Activated CD8-positive, alpha-beta memory T cell treated with anti-CD3 and anti-CD28 coated beads, Interleukin-2, amount 50 U/mL, for 24 hours (primary cell): ENCODE results near the gene DENR.
"Not testable (repeated sequence)": the region's sequence is repeated elsewhere in the genome, so short reads cannot be mapped to it uniquely, and the experiment has no call there.

Experiments
- DNase-seq: peaks from one replicate; pipeline ENCODE4 v3.0.0-alpha.2; 2020; ENCODE audit errors: extremely low read depth

Gene DENR

DNA sequence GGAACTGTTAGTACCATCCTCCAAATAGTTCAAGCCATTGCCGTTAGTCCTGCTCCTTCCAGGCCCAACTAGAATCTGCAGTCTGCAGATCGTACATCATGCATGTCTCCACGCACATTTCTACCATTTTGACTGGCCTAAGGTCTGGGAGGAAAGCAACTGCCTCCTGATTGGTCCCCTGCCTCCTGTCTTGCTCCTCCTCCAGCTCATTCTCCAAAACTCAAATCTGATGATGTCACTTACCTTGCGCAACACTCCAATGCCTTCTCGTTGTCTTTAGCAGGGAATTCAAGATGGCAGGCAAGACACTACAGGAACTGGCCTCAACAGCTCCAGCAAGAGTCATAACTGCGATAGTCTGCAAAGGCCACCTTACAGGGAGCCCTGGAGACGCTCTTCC is 12.3 kb upstream of the DENR start:
- no peak for DNase-seq

DNA sequence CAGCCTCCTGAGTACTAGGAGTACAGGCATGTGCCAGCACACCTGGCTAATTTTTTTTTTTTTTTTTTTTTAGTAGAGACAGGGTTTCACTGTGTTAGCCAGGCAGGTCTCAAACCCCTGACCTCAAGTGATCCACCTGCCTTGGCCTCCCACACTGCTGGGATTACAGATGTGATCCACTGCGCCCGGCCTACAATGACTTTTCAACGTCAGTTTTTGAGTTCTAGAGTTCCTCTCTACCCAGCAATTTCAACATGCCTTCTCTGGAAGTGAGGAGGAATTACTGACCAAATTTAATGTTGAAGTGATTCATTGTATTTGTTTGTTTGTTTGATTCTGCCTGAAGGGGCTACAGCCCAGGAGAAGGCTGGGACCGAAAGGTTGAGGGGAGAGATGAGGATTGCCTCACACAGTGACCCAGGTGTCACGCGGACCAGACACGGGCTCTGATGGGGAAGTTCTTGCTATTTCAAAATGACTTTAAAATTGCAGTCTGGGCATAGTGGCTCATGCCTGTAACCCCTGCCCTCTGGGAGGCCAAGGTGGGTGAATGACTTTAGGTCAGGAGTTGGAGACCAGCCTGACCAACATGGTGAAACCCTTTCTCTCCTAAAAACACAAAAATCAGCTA is 8.6 kb upstream of the DENR start:
- DNase-seq, result no peak

DNA sequence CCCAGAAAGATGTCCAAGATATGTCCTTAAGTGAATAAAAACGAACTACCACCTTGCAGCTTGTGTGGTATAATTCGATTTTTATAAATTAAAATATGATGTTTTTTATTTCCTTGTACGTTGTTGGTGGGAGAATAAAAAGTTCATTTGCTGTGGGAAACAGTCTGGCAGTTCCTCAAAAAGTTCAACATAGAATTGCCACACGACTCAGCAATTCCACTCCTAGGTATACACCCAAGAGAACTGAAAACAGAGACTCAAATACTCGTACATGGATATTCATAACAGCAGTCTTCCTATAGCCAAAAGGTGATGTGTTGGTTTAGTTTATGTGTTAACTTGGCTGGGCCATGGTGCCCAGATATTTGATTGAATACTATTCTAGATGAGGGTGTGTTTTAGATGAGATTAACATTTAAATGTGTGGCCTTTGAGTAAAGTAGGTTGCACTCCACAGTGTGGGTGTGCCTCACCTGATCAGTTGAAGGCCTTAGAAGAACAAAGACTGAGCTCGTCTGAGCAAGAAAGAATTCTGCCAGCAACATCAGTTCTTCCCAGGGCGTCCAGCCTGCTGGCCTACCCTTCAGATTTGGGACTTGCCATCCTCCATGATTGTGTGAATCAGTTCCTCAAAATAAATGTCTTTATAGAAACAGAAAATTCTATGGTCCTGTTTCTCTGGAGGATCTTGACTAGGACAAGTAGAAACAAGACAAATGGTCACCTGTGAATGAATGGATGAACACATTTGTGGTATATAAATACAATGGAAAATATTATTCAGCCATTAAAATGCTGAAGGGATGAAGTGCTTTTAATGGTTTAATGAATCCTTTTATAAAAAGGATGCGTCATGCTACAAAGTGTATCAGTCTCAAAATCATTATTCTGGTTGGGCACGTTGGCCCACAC is 5.1 kb upstream of the DENR start:
- no peak for DNase-seq

DNA sequence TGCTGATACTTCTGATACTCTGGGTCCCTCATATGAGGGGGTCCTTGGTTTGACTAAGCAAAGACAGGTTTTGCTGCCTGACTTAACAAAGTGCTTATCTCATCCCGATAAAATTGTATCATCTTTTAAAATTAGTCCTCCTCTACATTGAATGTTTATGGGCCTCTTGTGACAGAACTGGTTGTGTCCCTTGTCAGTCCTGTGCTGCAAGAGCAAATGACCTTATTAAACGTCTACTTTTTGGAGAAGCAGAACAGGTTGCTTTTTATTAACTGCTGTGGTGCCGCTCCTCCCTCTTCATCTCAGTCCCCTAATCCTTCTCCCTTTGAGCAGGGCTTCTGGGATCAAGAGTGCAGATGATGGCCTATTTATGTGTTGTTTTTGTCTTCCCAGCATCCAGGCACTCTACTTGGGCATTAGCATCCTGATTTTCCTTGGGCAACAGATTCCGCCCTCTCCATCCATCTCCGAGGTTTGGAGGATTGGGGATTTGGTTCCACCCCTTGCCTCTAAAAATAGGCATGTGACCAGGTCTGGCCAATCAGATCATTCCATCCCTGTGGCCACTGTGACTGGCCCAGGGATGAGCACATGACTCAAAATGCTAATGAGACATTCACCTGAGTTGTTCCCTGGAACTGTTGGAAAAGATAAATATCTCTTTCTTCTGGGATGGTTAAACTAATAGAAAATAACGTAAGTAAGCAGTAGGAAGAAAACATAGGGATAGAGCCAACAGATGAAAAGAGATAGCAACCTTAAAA is 2.9 kb upstream of the DENR start:
- DNase-seq, result no peak

DNA sequence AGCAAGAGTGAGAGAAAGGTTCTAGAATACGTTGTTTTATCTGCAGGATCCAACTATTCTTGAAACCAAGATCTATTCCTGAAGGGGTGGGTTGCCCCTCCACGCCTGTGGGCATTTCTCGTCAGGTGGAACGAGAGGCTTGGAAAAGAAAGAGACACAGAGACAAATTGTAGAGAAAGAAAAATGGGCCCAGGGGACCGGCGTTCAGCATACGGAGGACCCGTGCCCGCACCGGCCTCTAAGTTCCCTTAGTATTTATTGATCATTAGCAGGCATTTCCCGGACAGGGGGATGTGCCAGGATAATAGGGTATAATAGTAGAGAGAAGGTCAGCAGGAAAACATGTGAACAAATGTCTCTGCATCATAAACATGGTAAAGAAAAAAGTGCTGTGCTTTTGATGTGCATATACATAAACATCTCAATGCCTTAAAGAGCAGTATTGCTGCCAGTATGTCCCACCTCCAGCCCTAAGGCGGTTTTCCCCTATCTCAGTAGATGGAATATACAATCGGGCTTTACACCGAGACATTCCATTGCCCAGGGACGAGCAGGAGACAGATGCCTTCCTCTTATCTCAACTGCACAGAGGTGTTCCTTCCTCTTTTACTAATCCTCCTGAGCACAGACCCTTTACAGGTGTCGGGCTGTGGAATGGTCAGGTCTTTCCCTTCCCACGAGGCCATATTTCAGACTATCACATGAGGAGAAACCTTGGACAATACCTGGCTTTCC is 1.7 kb upstream of the DENR start:
- not testable (repeated sequence) for DNase-seq

DNA sequence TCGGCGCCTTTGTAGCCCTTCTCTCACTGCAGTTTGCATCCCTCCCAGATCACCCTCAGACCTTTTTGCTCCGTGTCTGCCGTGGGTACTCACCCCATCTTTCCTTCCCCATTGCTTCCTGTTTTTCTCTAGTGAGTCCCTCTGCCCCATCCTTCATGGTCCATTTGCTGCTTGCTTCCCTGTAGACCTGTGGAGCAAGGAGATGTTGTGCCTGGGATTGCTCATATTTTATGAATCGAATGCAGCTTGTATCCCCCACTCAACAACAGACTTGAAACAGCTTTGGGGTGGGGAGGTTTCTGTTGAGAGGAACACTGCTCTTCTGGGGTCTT is 661 bp downstream of the DENR start:
- no peak for DNase-seq

DNA sequence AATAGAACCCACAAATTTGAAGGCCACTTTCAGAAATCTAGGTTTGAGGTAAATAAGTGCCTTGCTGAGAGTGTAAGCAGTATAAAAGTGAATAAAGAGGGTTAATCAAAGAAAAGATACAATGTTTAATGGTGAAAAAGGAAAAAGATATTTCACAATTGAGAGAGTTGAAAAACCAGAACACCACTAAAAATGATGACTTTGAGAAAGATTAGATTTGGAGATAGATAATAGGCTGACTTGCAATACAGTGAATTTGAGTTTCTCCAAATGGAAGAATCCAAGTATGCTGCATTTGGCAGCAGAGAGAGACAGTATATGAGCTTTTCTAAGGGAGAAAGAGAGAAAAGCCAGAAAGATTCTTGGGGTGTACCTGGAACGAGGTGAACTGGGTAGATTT is 2.2 kb downstream of the DENR start:
- DNase-seq, result no peak

DNA sequence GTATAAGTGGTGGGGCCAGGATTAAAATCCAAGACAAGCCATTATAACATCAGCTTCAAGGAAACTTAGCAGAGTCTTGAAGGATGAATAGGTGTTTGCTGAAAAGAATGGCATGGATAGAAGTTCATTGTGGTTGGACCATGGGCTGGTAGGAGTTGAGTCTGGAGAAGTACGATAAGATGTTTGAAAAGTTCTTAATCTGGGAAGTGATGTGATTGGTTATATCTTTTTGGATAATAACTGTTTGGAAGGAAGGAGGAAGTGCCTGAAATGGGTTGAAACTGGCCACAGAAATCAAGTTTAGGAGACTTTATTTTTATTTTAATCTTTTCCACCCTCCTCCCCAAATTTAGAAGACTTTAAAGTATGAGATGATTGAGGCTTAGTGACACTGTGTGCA is 4.9 kb downstream of the DENR start:
- DNase-seq, result no peak

DNA sequence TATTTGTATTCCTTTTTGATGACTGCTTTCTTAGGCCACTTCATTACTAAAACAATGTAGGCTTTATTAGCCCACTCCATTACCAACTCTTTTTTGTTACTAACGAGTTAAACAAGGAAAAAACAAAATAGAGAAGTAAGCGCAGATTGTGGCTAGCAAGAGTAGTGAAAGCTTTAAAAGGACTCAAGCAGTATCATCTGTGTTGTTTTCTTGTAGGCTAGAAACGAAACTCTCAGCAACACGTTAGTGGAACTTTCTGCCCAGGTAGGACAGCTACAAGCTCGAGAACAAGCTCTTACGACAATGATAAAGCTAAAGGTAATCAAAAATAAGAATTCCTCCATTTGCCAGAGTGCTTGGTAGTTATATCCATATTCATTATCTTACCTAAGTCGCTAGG is 32.9 kb downstream of the DENR start:
- DNase-seq, result no peak

DNA sequence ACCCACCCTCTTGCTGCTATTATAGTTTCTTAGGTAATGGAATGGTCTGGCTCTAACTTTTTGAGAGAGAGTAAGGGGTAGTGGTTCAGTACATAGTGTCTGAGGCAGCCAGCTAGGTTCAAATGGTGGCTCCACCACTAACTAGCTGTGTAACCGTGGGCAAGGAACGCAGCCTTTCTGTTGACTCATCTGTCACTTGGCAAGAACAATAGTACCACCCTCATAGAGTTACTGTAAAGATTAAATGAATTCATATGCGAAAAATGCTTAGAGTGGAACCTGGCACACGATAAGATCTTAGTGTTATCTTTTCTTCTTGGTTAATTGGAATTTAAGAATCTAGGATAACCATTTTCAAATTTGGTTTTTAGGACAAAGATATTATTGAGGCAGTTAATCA is 35.8 kb downstream of the DENR start:
- no peak for DNase-seq

DNA sequence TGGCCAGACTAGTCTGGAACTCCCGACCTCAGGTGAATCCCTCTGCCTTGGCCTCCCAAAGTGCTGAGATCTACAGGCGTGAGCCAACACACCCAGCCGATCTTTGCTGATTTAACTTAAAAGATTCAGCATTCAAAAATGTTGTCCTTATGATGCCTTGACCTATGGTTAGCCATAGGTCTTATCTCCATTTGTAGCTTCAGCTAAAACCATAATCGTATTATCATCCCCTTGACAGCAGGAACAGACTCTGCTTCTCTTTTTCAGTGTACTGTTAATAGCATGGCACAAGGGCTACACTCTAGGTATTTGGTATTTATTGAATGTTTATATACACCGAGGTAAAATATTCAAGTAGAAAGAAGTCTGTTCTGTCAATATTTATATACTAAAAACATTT is 37.0 kb downstream of the DENR start:
- no peak for DNase-seq

DNA sequence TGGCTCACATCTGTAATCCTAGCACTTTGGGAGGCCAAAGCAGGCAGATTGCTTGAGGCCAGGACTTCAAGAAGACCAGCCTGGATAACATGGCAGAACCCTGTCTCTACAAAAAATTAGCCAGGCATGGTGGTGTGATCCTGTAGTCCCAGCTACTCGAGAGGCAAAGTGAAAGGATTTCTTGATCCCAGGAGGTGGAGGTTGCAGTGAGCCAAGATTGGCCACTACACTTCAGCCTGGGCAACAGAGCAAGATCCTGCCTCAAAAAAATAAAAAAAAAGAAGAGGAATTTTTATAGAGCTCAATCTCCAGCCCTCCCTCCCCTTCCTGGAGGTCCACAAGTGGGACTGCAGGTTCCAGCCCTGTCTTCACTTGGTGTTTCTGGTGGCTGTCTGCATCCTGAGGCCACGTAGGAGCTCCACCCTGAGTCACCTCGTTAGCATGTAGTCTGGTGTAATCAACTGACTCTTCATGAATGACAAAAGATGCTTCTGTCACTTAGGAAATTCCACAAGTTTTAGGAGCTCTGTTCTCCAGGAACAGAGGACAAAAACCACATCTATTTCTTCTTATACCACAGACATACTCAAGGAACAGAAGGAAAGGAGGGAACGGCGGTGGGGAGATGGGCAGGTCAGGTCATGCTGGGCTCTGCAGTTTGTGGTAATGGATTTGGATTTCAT is 37.9 kb downstream of the DENR start:
- no peak for DNase-seq

DNA sequence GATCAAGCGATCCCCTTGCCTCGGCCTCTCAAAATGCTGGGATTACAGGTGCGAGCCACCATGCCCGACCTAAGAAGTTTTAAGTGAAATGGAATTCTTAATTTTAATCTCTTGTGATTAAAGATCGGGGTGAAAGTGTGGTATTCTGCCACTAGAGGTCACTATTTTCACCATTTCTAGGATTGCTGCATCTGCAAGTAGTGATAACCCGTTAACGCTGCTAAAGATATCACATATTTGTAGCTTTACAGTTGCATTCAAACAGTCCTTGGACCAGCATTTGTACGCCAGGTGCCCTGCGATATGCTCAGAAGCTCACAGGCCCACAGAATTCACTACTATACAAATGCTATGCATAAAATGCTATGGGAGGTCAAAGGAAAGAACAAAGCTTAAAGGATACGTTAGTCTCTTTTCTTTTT is 41.1 kb downstream of the DENR start:
- DNase-seq, result no peak

DNA sequence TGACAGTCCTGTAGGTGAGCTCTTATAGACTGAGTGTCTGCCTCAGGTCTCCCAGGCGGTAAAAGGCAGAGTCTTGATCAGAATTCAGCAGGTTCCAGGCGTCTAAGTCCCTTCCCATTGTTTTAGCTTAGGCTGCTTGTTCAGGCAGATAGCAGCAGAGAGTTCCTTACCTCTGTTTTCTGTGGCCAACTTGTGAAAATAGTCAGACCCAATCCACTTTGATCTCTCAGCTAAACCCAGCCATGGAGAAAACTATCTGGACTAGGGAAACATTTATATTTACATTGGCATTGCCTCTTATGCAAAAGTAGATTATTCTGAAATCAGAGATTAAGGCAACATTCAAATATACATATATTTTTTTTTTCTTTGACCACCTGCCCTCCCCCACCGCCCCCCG is 43.2 kb downstream of the DENR start:
- no peak for DNase-seq

DNA sequence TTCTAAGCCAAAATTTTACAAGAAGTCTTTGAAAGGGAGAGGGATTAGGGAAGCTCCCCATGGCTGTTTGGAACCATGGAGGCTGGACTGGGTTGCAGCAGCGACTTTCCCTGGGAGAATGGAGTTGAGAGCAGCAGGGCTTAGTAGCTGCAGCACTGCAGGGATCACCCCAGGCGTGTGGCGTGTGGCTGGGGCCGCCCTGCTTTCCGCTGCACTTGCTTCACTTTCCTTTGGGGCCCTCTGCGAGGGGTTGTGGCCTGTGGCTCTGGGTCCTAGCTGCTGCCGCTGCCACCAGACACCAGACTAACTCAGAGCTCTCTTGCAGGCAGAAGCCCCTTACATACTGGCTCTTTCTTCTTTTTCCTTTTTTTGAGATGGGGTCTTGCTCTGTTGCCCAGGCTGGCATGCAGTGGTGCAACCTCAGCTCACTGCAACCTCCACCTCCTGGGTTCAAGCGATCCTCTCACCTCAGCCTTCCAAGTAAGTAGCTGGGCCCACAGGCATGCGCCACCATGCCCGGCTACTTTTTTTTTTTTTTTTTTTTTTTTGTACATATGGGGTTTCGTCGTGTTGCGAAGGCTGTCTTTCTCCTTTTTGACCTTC is 47.1 kb downstream of the DENR start:
- DNase-seq, result no peak

DNA sequence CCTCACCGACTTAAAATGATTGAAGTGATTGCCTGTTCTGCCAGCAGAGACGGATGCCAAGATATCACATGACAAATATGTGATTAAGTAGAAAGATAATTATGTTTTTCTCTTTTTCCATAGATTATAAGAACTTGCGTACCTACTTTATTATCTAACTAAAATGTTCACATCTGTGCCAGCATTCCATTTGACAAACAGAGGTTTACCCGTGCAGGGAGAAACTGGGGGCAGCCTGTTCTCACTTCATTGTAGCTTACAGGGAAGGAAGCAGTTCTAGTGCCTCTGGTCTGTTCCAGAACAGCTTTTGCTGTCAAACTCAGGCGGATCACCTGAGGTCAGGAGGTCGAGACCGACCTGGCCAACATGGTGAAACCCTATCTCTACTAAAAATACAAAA is 51.3 kb downstream of the DENR start:
- DNase-seq, result no peak

DNA sequence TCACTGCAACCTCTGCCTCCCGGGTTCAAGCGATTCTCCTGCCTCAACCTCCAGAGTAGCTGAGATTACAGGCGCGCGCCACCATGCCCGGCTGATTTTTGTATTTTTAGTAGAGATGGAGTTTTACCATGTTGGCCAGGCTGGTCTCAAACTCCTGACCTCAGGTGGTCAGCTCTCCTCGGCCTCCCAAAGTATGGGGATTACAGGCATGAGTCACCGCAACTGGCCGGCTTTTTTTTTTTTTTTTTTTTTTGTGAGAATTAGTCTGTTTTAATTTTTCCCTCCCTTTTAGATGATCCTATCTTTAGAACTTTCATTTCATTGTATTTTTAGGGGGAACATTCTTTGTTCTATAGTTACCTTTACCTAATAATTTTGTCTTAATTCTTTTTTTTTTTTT is 52.3 kb downstream of the DENR start:
- DNase-seq, result not testable (repeated sequence)

DNA sequence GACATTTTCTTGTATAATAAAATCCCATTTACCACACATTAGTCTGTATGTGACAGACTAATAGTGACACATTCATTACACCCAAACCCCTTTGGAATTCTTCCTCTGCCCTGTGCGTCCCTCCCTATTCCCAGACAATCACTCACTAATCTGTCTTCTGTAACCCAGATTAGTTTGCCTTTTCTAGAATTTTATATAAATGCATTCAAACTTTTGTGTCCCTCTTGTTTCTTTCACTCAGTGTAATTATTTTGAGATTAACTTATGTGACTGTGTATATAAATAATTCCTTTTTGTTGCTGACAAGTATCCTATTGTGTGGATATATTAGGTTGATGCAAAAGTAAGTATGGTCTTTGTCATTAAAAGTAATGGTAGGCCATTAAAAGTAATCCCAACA is 55.0 kb downstream of the DENR start:
- DNase-seq, result no peak

DNA sequence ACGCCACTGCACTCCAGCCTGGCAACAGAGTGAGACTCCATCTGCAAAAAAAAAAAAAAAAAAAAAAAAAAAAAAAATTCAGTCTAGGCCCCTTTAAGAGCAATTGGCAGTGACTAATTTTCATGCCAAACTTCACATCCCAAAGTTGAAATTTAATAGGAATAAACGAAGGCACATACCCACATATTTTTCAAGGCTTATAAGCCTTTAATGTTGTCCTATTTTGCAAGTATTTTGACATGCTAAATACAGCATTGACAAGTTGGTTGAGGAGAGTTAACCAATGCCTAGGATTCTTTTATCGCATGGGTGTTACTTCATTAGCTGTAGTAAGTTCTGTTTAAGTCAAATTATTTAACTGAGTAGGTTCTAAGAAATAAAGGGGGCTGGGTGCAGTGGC is 59.2 kb downstream of the DENR start:
- DNase-seq, result no peak

DNA sequence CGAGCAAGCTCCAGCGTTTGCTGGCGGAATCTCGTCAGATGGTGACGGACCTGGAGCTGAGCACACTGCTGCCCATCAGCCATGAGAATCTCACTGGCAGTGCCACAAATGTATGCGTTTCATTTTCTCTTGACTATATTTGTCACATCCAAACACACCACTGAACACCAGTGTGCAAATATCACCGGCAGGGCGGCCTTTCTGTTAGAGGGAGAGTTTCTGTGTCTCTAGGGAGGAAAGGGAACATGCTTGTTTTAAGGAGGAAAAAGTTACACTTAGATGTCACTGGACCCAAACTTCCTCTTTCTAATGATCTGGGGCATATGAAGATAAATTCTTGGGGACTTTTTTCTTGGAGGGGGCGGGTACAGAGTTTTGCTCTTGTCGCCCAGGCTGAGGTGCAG is 60.7 kb downstream of the DENR start:
- no peak for DNase-seq

DNA sequence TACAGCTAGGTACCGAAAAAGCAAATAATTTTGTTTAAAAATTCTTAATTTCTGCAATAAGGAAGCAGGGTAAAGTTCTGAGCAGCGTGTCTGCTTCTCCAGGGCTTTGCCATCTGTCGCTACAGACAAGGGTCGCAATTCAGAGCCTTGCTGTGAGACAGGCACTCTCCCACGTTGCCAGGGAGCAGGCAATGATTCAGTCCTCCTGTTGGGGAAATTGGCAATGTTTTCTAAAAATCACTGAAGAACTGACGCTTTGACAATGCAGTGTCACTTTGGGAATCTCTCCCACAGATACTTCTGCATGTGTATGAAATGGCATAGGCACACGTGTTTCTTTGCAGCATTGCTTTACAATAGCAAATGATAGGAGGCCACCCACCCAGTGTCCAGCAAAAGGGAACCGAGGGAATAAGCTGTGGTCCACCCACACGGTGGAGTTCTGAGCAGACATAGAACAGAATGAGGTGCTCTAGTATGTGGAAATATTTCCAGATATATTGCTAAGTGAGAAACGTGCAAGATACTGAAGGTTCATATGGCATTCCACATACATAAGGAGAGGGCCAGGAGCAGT is 66.7 kb downstream of the DENR start:
- DNase-seq, result no peak
